CD4-positive, alpha-beta memory T cell (primary cell): Measurements from ENCODE around the gene SCFD2. TPM values are rescaled to one million over a fixed set of nuclear protein-coding genes. Genes with fewer than 3 reads are reported as not detected.
A peak's percentile ranks its signal among the peaks of the same experiment; 100 is the strongest.

ENCODE experiments used
- CTCF ChIA-PET: fragments of 350-600 bp; sonication (Branson Sonifier 250); formaldehyde crosslinking; loops from one replicate; lab custom pipeline; 2021; ENCODE audit warnings: inconsistent platforms; ENCODE audit not compliant: partially characterized antibody; lab: Charles Lee
- POLR2A ChIA-PET: fragments of 350-600 bp; sonication (Branson Sonifier 250); formaldehyde crosslinking; loops from one replicate; lab custom pipeline; 2021; ENCODE audit not compliant: partially characterized antibody; lab: Charles Lee
- DNase-seq, 5 donors: peaks; one replicate each; pipeline versions ENCODE4 v3.0.0 to v3.0.0-alpha.2; 2020 to 2022; ENCODE audit warnings: mixed read lengths in 1 of 5
- H3K27ac ChIP-seq: one replicate; pipeline ENCODE4 v1.7.0; 2013; ENCODE audit warnings: low read depth, low read length
- H3K27me3 ChIP-seq: 2 replicates; pipeline ENCODE4 v1.7.0; 2013; ENCODE audit warnings: mild to moderate bottlenecking, low read length, moderate library complexity; ENCODE audit not compliant: insufficient read depth
- H3K36me3 ChIP-seq: 2 replicates; pipeline ENCODE4 v1.7.0; 2013; ENCODE audit warnings: mild to moderate bottlenecking, low read length, moderate library complexity; ENCODE audit not compliant: insufficient read depth
- H3K4me1 ChIP-seq: 2 replicates; pipeline ENCODE4 v1.7.0; 2013; ENCODE audit warnings: mild to moderate bottlenecking, low read length, moderate library complexity; ENCODE audit not compliant: insufficient read depth
- H3K4me3 ChIP-seq, 2 donors: one replicate each; pipeline ENCODE4 v1.7.0; 2013; ENCODE audit warnings: low read length in 2 of 2, mild to moderate bottlenecking in 1 of 2
- H3K9me3 ChIP-seq, 2 donors: one replicate each; pipeline ENCODE4 v1.7.0; 2013; ENCODE audit warnings: low read length in 2 of 2, control low read depth in 1 of 2; ENCODE audit not compliant: control insufficient read depth in 1 of 2
- H3K27ac Mint-ChIP-seq, 7 donors: one replicate each; pipeline ENCODE4 v1.8.0; 2020 to 2021; ENCODE audit warnings: mixed read lengths in 7 of 7, mild to moderate bottlenecking in 6 of 7, inconsistent platforms in 3 of 7, moderate library complexity in 3 of 7
- H3K27me3 Mint-ChIP-seq, 2 donors: one replicate each; pipeline ENCODE4 v1.8.0; 2020 to 2021; ENCODE audit warnings: mixed read lengths in 2 of 2
- H3K36me3 Mint-ChIP-seq, 2 donors: one replicate each; pipeline ENCODE4 v1.8.0; 2020 to 2021; ENCODE audit warnings: mixed read lengths in 2 of 2, inconsistent platforms in 1 of 2, mild to moderate bottlenecking in 1 of 2
- H3K4me1 Mint-ChIP-seq, 4 donors: one replicate each; pipeline ENCODE4 v1.8.0; 2020 to 2021; ENCODE audit warnings: mixed read lengths in 4 of 4, mild to moderate bottlenecking in 1 of 4
- H3K4me3 Mint-ChIP-seq, 8 donors: one replicate each; pipeline ENCODE4 v1.8.0; 2020 to 2021; ENCODE audit warnings: mixed read lengths in 8 of 8, mild to moderate bottlenecking in 7 of 8, moderate library complexity in 6 of 8, inconsistent platforms in 3 of 8
- H3K9me3 Mint-ChIP-seq, 8 donors: one replicate each; pipeline ENCODE4 v1.8.0; 2020 to 2021; ENCODE audit warnings: mixed read lengths in 8 of 8, mild to moderate bottlenecking in 5 of 8, inconsistent platforms in 3 of 8, moderate library complexity in 1 of 8
- intact Hi-C: fragments of 100-400 bp; cut with micrococcal nuclease; formaldehyde crosslinking; loops from one replicate; pipeline ENCODE4 v1.15.1; 2023
- polyA plus RNA-seq, 2 donors: library from polyadenylated mRNA; unstranded; fragments of 300-500 nt; fragmentation: Illumina TruSeq; gene quantifications; one replicate each; pipeline ENCODE4 v1.2.3, GENCODE V29; 2021
- total RNA-seq, 2 experiments: library from RNA; stranded (reverse); gene quantifications; one replicate each; pipeline ENCODE4 v1.2.3, GENCODE V29; 2021

Gene SCFD2
- total and polyA plus RNA-seq, 4 experiments from 2014 or later = 12.4 to 21.2 (median 13.5) TPM

DNA sequence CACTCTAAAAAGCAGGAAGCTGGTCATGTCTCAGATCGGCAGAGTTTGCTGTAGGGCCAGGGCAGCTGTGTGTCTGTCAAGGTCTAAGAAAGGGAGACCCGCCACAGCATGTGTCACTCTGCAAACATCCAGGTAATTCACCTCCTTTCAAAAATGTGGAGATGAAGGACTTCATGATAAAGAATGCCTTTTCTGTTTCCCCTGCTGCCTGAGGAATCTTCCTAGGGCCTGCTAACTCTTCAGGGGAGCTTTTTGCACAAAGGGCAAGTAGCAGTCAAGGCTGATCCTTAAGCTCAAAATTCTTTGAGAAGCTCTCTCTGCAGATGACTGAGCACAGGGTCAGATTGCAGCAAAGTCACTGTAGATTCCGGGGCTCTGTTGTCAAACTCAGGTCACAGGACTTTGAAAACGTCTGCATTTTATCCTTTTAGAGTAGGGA lies 482.7 kb downstream of the SCFD2 start:
- DNase-seq = no peak
- H3K36me3 ChIP-seq = no peaks in the 10 kb centered on the region
- CTCF ChIA-PET = interaction anchor here (1.2 kb wide), 1 partner anchor 29 kb away, joined by 5 read pairs; no protein-coding TSS in a partner anchor
- no peaks in the 10 kb centered on the region for H3K27me3 ChIP-seq
- Mint-ChIP-seq H3K4me1 (no peaks in the 10 kb centered on the region), H3K4me3 (no peak overlapping the region), H3K36me3 (peaks cover 16 to 55% of the 10 kb centered on the region in 2 donors), H3K27me3 (no peaks in the 10 kb centered on the region), H3K9me3 (peaks cover 0 to 1% (median 0%) of the 10 kb centered on the region in 8 donors), H3K27ac (no peak overlapping the region)
- no peaks in the 10 kb centered on the region for H3K9me3 ChIP-seq
- intact Hi-C loops = no loop called here
- no peak overlapping the region for H3K27ac ChIP-seq
- no peaks in the 10 kb centered on the region for H3K4me1 ChIP-seq
- POLR2A ChIA-PET = no interaction called here
- no peak overlapping the region for H3K4me3 ChIP-seq

DNA sequence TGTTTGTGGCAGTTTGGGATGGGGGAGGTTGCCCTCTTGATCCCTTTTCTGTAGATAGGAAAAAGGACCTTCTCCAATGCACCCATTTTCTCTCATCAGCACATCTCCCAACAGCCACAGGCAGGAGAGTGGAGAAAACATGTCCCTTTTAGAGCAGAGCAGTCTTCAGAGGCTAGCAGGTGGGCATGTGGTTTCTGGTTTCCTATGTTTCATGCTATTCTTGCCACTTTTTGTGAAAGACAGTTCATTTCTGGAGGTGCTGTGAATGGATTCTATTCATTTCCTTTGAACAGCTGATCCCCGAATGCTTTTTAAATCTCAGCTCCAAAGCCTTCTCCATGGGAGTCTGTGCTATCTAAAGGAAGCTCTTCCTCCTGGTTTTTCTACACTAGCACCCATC lies 484.9 kb downstream of the SCFD2 start:
- H3K27me3 Mint-ChIP-seq = no peaks in the 10 kb centered on the region
- POLR2A ChIA-PET = no interaction called here
- H3K4me3 Mint-ChIP-seq = no peak overlapping the region
- Histone ChIP-seq H3K4me3 (no peak overlapping the region), H3K4me1 (no peaks in the 10 kb centered on the region), H3K27me3 (no peaks in the 10 kb centered on the region), H3K36me3 (no peaks in the 10 kb centered on the region), H3K9me3 (no peaks in the 10 kb centered on the region), H3K27ac (no peak overlapping the region)
- CTCF ChIA-PET = interaction anchor here (1.0 to 1.5 kb wide), 3 partner anchors 29 to 335 kb away, joined by 3 to 4 read pairs (median 4); no protein-coding TSS in a partner anchor
- intact Hi-C loops = no loop called here
- no peak overlapping the region for H3K27ac Mint-ChIP-seq
- H3K4me1 Mint-ChIP-seq = peaks cover 0 to 8% (median under 1%) of the 10 kb centered on the region in 4 donors
- DNase-seq = no peak
- peaks cover 0 to 1% (median 0%) of the 10 kb centered on the region in 8 donors for H3K9me3 Mint-ChIP-seq
- peaks cover 12 to 45% of the 10 kb centered on the region in 2 donors for H3K36me3 Mint-ChIP-seq

DNA sequence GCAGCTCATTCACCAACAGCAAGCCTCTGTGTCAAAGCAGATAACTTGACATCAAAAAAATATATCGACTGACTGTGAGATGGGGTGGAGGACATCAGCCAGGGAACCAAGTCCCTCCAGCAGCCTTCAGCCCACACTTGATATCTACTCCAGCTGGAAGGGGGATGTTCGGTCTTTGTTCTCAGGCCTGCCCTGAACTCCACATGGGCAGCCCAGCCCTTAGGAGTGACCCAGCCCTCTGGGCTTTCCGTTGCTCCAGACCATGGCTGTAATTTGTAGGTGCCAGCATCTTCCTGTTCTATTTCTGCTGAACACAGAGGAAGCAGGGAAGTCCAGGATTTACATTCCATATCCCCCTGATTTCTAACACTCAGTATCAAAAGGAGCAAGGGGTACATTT lies 486.4 kb downstream of the SCFD2 start:
- Mint-ChIP-seq H3K27ac (peak overlapping the region in 1 of 7 donors; percentile 31), H3K27me3 (no peaks in the 10 kb centered on the region), H3K9me3 (peaks cover 0 to 1% (median 0%) of the 10 kb centered on the region in 8 donors), H3K4me1 (peaks cover 0 to 14% (median 2%) of the 10 kb centered on the region in 4 donors), H3K36me3 (peaks cover 12 to 35% of the 10 kb centered on the region in 2 donors), H3K4me3 (no peak overlapping the region)
- Histone ChIP-seq H3K27ac (no peak overlapping the region), H3K9me3 (no peaks in the 10 kb centered on the region), H3K4me1 (no peaks in the 10 kb centered on the region), H3K27me3 (no peaks in the 10 kb centered on the region), H3K4me3 (no peak overlapping the region), H3K36me3 (no peaks in the 10 kb centered on the region)
- intact Hi-C loops = no loop called here
- no peak for DNase-seq
- ChIA-PET POLR2A (no interaction called here), CTCF (no interaction called here)

DNA sequence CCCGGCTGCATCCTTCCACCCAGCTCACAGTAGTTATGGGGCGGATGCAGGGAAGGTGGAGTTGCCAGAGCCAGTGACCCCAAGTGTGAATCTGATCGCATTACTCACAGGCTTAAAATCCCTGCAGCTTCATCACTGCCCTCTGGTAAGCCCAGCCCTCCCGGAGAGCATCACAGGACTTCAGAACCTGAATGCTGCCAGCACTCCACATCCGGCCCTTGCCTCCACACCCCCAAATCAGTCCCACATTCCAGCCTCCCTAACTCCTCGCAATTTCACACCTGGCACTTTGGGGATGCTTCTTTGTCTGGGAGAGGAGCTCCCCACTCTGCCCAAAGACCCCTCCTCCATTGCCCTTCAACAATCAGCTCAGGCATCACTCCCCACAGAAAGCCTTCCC lies 488.2 kb downstream of the SCFD2 start:
- Mint-ChIP-seq H3K36me3 (peaks cover 15 to 35% of the 10 kb centered on the region in 2 donors), H3K27ac (peak overlapping the region in 1 of 7 donors; percentile 27), H3K4me1 (peaks cover 0 to 14% (median 2%) of the 10 kb centered on the region in 4 donors), H3K9me3 (peaks cover 0 to 1% (median 0%) of the 10 kb centered on the region in 8 donors), H3K4me3 (no peak overlapping the region), H3K27me3 (no peaks in the 10 kb centered on the region)
- no peaks in the 10 kb centered on the region for H3K4me1 ChIP-seq
- no peaks in the 10 kb centered on the region for H3K36me3 ChIP-seq
- H3K9me3 ChIP-seq = no peaks in the 10 kb centered on the region
- POLR2A ChIA-PET = no interaction called here
- intact Hi-C loops = no loop called here
- CTCF ChIA-PET = no interaction called here
- no peak overlapping the region for H3K4me3 ChIP-seq
- H3K27ac ChIP-seq = no peak overlapping the region
- no peak for DNase-seq
- no peaks in the 10 kb centered on the region for H3K27me3 ChIP-seq

DNA sequence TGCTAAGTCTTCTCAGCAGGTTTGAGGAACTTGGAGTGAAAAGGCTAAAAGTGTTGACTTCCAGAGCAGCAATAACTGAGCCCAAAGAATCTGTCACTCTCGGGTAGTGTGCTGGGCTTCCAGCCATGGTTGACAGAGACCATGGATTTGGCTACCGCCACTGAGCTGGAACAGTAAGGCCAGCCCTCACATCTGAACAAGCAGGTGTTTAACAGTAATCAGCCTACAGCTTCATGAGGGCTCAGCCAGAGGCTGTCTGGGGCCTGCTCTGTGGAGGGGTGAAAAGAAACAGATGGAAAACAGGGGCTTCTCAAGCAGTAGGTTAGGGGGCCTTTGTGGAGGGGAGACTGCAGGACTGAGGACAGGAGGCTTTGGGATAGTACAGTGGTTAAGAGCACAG lies 488.8 kb downstream of the SCFD2 start:
- Histone ChIP-seq H3K27me3 (no peaks in the 10 kb centered on the region), H3K4me3 (no peak overlapping the region), H3K27ac (no peak overlapping the region), H3K36me3 (no peaks in the 10 kb centered on the region), H3K4me1 (no peaks in the 10 kb centered on the region), H3K9me3 (no peaks in the 10 kb centered on the region)
- Mint-ChIP-seq H3K27ac (peak overlapping the region in 1 of 7 donors; percentile 19), H3K27me3 (no peaks in the 10 kb centered on the region), H3K4me1 (peaks cover 0 to 14% (median 2%) of the 10 kb centered on the region in 4 donors), H3K36me3 (peaks cover 18 to 36% of the 10 kb centered on the region in 2 donors), H3K4me3 (no peak overlapping the region), H3K9me3 (peaks cover 0 to under 1% (median 0%) of the 10 kb centered on the region in 8 donors)
- no peak for DNase-seq
- ChIA-PET POLR2A (no interaction called here), CTCF (no interaction called here)
- intact Hi-C loops = no loop called here

DNA sequence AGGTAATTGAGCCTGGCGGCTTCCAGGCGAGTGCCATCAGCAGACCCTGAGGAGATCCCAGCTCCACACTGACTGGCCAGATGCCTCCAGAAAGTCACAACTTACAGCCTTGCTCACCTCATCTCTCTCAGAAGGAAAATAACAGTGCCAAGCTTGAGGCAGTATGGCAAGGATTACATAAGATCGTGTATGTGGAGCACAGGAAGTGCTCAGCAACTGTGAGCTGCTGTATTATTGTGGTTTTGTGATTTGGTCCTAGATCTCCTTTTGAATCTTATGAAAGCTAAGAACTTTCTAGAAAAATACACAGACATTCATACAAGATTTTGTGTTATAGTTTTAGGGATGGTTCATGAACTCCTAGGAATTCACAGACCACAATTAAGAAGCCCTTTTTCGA lies 489.8 kb downstream of the SCFD2 start:
- Histone ChIP-seq H3K36me3 (no peaks in the 10 kb centered on the region), H3K9me3 (no peaks in the 10 kb centered on the region), H3K27ac (no peak overlapping the region), H3K4me1 (no peaks in the 10 kb centered on the region), H3K27me3 (no peaks in the 10 kb centered on the region), H3K4me3 (no peak overlapping the region)
- peaks cover 14 to 34% of the 10 kb centered on the region in 2 donors for H3K36me3 Mint-ChIP-seq
- intact Hi-C loops = no loop called here
- DNase-seq = no peak
- ChIA-PET CTCF (interaction anchor here (1.8 kb wide), 1 partner anchor 11 kb away, joined by 3 read pairs; no protein-coding TSS in a partner anchor), POLR2A (no interaction called here)
- H3K9me3 Mint-ChIP-seq = no peaks in the 10 kb centered on the region
- H3K4me1 Mint-ChIP-seq = peaks cover 0 to 14% (median 2%) of the 10 kb centered on the region in 4 donors
- peak overlapping the region in 1 of 7 donors; percentile 23 for H3K27ac Mint-ChIP-seq
- no peak overlapping the region for H3K4me3 Mint-ChIP-seq
- no peaks in the 10 kb centered on the region for H3K27me3 Mint-ChIP-seq

DNA sequence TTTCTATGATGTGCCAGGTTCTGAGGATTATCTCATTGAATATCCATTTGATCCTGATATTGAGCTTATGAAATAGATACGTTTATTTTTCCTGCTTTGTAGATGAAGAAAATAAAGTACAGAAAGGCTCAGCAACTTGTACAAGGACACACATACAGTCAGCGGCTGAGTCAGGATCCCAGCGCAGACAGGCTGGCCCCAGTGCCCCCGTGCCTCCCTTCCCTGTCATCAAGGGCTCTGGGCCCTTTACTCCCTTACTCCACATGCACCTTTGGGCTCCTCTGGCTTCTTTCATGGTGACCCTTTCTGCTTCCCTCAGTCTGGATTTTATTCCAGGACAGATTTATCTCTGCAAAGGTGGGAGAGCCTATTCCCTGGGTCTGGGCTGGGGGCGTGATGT lies 490.9 kb downstream of the SCFD2 start:
- intact Hi-C loops = no loop called here
- Histone ChIP-seq H3K4me1 (no peaks in the 10 kb centered on the region), H3K27me3 (no peaks in the 10 kb centered on the region), H3K4me3 (no peak overlapping the region), H3K9me3 (no peaks in the 10 kb centered on the region), H3K36me3 (no peaks in the 10 kb centered on the region), H3K27ac (no peak overlapping the region)
- Mint-ChIP-seq H3K4me3 (no peak overlapping the region), H3K9me3 (no peaks in the 10 kb centered on the region), H3K4me1 (peaks cover 0 to 14% (median 2%) of the 10 kb centered on the region in 4 donors), H3K27ac (no peak overlapping the region), H3K36me3 (peaks cover 18 to 39% of the 10 kb centered on the region in 2 donors), H3K27me3 (no peaks in the 10 kb centered on the region)
- POLR2A ChIA-PET = no interaction called here
- DNase-seq = no peak
- CTCF ChIA-PET = interaction anchor here (1.8 kb wide), 1 partner anchor 10 kb away, joined by 3 read pairs; no protein-coding TSS in a partner anchor
